Coronary artery (tissue), 2 donors: Measurements from ENCODE around the gene ADAMTS3.
"Not testable (repeated sequence)": the region's sequence is repeated elsewhere in the genome, so short reads cannot be mapped to it uniquely, and the experiment has no call there.

Source experiments
- DNase-seq: peaks from one replicate; pipeline ENCODE4 v3.0.0-alpha.2; 2017; ENCODE audit warnings: low spot score
- H3K27ac ChIP-seq, 2 donors: fragments of 200-600 bp; sonication (generic); one replicate each; pipeline ENCODE4 v1.5.1; 2016 to 2019
- H3K4me3 ChIP-seq: fragments of 200-600 bp; sonication (generic); 2 replicates; pipeline ENCODE4 v1.5.1; 2016; ENCODE audit warnings: mild to moderate bottlenecking, moderate library complexity
- TF ChIP-seq, protein P1 (sequence below): fragments of 200-600 bp; sonication (generic); IDR thresholded peaks from one replicate; pipeline ENCODE4 v1.5.1; 2019; ENCODE audit warnings: antibody characterized with exemption

Gene ADAMTS3

DNA sequence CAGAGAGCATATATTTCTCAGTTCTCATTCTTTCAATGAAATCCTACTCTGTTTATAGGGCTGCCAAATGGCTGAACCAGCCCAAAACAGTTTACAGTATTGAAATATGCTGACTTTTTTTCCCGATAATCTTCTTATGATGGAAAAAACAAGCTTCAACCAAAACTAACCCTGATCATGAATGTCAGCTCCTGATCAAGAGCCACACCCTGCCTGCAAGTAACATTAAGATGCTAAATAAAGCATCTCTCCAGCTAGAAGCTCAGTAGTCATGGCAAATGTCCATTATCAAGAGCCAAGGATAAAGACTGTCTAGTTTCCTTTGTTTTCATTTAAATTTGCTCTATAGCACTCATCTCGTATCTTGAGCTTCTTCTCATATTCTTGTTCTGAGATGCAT is 136.0 kb downstream of the ADAMTS3 start:
- TF ChIP-seq, protein P1, sequence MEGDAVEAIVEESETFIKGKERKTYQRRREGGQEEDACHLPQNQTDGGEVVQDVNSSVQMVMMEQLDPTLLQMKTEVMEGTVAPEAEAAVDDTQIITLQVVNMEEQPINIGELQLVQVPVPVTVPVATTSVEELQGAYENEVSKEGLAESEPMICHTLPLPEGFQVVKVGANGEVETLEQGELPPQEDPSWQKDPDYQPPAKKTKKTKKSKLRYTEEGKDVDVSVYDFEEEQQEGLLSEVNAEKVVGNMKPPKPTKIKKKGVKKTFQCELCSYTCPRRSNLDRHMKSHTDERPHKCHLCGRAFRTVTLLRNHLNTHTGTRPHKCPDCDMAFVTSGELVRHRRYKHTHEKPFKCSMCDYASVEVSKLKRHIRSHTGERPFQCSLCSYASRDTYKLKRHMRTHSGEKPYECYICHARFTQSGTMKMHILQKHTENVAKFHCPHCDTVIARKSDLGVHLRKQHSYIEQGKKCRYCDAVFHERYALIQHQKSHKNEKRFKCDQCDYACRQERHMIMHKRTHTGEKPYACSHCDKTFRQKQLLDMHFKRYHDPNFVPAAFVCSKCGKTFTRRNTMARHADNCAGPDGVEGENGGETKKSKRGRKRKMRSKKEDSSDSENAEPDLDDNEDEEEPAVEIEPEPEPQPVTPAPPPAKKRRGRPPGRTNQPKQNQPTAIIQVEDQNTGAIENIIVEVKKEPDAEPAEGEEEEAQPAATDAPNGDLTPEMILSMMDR: no peak
- Histone ChIP-seq H3K27ac (no peak overlapping the region), H3K4me3 (no peak overlapping the region)
- DNase-seq: no peak

DNA sequence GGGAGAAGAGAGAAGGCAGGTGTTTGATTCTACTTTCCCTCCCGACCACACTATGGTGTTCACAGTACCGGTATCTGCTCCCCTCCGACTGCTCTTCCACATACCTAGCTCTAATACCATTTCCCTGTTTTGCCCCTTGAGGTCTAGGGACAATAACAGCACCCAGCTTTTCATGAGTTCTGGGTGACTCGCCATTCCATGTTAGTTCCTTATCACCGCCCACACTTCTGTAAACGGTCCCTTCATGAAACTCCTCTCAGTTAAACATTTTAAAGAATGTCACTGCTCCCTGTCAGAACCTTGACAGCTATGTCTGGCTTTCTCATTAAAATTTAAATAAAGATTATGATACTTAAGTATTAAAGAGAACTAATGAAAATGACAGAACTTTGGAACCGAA is 136.7 kb downstream of the ADAMTS3 start:
- Histone ChIP-seq H3K27ac (no peak overlapping the region), H3K4me3 (no peak overlapping the region)
- TF ChIP-seq, protein P1: no peak
- no peak for DNase-seq

DNA sequence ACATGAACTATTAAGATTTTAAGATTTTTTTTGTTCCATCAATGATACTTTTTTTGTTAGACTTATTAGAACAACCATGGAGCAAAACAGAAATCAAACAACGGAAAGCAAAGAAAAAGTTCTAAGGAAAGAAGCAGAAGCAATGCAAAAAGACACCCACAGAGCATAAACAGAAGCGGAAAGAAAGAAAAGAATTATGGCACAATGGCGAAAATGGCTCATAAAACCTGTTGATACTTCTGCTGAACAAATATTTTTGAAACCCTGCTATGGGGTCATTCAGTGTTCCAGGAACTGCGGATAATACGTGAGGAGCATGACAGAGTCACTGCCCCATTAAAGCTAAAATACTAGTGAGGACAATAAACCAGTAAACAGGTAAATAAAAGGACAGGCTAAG is 138.0 kb downstream of the ADAMTS3 start:
- TF ChIP-seq, protein P1: no peak
- Histone ChIP-seq H3K4me3 (no peak overlapping the region), H3K27ac (no peak overlapping the region)
- no peak for DNase-seq

DNA sequence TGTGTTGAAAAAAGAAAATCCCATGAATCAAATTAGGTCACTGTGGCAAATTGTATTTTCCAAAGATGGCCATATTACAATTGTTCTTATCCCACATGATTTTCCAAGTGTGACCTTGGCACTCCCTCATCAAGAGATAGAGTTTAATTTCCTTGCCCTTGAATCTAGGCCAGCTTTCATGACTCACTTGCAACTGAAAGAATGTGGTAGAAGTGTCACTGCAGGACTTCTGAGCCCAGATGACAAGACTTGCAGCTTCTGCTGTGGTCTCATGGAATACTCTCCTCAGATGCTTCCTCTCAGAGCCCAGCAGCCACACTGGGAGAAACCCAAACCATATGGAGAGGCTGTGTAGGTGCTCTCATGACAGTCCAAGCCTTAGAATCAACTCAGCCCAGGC is 139.0 kb downstream of the ADAMTS3 start:
- no peak for DNase-seq
- TF ChIP-seq, protein P1: no peak
- H3K4me3 ChIP-seq: no peak overlapping the region
- no peak overlapping the region for H3K27ac ChIP-seq

DNA sequence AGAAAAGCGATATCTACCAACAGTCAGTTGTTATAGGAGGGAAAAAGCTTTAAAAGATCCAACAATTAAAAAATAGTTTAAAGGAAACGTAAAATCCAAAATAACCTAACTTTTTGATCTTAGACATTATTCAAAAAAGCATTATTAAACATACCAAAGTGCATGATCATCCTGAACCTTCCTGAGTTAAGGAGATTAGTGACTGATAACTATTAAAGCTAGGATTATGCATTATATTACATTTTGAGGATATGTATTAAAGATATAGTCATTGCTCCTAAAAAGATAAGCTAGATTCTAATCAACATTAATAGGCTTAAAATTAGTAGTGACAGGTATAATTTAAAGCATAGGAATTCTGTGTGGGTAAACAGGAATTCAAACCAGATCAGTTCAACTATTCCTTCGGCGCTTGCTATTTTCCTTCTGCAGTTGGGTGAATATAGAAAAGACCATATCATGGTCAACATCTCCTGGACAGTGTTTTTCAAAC is 139.6 kb downstream of the ADAMTS3 start:
- Histone ChIP-seq H3K4me3 (no peak overlapping the region), H3K27ac (no peak overlapping the region)
- DNase-seq: no peak
- TF ChIP-seq, protein P1: no peak

DNA sequence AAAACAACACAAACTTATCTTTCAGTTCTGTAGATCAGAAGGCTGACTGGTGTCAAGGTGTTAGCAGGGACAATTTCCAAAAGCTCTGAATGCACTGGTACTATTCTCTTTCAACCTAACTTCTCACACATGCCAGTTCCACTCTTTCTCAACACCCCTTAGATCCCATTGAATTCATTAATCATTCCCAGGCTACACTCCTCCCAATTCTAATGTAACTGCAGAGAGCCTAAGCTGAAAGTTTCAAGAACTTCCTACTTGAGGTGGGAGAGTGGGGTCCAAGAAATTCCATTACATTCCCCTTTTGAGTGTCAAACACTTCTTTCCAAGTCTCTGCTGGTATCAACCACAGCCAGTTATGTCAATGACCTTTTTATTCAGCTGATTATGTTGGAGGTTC is 142.0 kb downstream of the ADAMTS3 start:
- H3K4me3 ChIP-seq: no peak overlapping the region
- TF ChIP-seq, protein P1: no peak
- no peak overlapping the region for H3K27ac ChIP-seq
- DNase-seq: no peak

DNA sequence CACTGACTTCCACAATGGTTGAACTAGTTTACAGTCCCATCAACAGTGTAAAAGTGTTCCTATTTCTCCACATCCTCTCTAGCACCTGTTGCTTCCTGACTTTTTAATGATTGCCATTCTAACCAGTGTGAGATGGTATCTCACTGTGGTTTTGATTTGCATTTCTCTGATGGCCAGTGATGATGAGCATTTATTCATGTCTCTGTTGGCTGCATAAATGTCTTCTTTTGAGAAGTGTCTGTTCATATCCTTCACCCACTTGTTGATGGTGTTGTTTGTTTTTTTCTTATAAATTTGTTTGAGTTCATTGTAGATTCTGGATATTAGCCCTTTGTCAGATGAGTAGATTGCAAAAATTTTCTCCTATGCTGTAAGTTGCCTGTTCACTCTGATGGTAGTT is 143.1 kb downstream of the ADAMTS3 start:
- H3K4me3 ChIP-seq, DNase-seq, H3K27ac ChIP-seq: not testable (repeated sequence)

DNA sequence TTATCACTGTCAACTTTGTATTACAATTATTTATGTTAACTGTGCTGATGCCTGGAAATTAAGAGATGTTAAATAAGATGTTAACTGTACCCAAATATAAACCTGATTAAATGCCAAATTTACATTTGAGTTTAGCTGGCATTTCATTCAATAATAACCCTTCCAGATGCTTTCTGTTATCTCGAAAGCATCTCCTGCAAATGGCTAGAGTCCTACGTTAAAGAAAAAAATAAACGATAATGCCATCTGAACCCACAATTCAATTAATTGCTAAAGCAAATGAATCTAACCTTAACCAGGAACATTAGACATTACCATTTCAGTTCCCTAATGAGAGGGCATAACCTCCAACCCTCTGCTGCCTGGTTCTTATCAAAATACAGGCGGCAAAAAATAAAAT is 145.0 kb downstream of the ADAMTS3 start:
- Histone ChIP-seq H3K4me3 (no peak overlapping the region), H3K27ac (no peak overlapping the region)
- DNase-seq: no peak
- TF ChIP-seq, protein P1: no peak
